Urothelium cell line (cell line): ENCODE measurements around the gene PTH2.
A peak's percentile ranks its signal among the peaks of the same experiment; 100 is the strongest.
"Not testable (repeated sequence)": the region's sequence is repeated elsewhere in the genome, so short reads cannot be mapped to it uniquely, and the experiment has no call there.

Experiments
- DNase-seq: peaks from one replicate; pipeline ENCODE4 v3.0.0; 2011; ENCODE audit warnings: low spot score, mixed read lengths
- FAIRE-seq: peaks from 2 replicates; lab custom pipeline; 2011; peaks lifted over from hg19 to GRCh38; lab: Jason Lieb, UNC

Gene PTH2, protein sequence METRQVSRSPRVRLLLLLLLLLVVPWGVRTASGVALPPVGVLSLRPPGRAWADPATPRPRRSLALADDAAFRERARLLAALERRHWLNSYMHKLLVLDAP

DNA sequence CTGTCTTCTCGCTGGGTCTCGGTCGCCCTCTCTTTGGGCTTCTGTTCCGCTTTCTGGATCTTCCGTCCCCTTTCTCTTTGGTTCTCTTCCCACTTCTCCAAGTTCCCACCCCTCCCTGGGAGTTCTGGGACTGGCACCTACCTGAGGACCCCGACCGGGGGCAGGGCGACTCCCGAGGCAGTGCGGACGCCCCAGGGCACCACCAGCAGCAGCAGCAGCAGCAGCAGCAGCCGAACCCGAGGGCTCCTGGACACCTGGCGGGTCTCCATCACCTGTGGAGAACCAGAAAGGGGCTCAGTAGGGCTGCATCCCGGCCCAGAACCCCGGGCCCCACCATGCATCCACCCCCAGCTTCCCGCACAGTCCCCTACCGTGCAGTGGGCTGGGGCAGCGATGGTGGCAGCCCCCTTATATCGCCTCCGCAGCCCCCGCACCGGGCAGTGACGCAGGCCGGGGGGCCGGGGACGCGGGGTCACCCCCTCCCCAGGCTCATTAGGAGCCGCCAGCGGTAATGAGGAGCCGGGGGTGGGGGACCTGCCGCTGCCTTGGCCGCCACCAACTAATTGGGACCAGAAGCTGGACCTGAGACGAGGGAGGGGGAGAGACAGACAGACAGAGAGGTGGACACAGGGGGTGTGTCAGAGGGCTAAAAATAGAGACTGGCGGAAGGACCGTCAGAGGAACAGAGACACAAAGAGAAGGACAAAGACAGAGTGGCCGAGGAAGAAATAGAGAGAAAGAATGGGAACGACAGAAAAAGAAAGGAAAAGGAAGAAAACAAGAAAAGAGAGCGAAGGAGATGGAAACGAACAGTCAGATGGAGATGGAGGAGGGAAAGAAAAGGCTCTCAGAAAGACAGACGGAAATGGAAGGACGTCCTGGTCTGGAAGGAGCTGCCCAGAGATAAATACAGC is at the start of gene PTH2:
PTH2 (minus strand) TSS at position 371 of the 914 bp plus-strand sequence; CDS start at position 269, 102 bp downstream.
- FAIRE-seq, result no peak
- no peak for DNase-seq

DNA sequence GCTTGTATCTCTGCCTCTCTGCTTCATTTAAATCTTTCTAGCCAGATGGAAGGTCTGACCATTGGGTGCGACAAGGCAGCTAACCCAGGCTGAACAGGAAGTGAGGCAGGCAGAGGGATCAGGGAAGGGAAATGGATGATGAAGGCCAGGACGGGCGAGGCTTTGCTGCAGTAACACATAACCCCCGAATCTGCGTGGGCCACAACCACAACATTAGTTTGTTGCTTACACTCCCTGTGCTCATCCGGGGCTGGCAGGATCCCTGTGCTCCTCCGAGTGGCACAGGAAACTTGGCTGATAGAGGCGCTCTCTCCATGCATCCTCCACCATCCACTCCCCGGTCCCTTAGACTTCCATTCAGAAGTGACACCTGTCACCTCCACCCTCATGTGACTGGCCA is 49.7 kb upstream of the PTH2 start:
- DNase-seq, result no peak
- FAIRE-seq, result no peak

DNA sequence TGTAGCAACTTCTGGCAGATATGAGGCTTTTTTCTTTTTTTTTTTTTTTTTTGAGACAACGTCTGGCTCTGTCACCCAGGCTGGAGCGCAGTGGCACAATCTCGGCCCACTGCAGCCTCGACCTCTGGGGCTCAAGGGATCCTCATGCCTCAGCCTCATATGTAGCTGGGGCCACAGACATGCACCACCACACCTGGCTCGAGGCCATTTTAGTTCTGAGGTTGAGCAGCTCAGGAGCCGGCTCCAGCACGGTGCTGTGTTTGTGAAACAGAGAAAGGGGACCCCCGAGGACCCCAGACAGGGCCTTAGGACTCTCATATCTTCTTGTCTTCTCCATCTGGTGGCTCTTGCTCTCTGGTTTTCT is 47.4 kb upstream of the PTH2 start:
- FAIRE-seq (no peak), DNase-seq (no peak)

DNA sequence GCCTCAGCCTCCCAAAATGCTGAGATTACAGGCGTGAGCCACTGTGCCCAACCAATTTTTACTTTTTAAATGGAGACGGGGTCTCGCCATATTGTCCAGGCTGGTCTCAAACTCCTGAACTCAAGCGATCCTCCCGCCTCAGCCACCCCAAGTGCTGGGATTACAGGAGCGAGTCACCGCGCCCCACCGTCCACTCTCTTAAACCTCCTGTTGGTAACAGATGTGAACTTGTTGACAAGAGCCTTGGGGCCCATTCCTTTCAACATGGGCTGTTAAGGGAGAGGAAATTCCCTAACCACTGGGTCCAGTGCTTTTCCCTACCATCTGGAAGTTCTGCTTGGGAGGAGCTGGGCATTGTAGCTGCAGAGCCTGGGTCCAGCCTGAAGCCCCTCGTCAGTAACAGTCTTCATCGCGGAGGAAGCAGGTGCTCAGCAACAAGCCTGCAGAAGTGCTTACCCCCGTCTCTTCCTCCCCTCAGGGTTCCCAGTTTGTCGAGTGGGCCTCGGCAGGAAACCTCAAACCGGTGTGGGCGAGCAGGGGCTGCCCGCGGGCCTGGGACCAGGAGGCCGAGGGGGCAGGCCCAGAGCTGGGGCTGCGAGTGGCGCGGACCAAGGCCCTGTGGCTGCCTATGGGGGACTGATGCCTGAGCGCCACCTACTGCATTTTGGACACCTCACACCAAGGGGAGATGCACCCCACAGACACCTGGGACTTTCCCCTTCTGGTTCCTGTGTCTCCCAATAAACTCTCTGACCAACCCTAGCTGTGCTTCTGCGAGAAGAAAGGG is 46.8 kb upstream of the PTH2 start:
- no peak for FAIRE-seq

DNA sequence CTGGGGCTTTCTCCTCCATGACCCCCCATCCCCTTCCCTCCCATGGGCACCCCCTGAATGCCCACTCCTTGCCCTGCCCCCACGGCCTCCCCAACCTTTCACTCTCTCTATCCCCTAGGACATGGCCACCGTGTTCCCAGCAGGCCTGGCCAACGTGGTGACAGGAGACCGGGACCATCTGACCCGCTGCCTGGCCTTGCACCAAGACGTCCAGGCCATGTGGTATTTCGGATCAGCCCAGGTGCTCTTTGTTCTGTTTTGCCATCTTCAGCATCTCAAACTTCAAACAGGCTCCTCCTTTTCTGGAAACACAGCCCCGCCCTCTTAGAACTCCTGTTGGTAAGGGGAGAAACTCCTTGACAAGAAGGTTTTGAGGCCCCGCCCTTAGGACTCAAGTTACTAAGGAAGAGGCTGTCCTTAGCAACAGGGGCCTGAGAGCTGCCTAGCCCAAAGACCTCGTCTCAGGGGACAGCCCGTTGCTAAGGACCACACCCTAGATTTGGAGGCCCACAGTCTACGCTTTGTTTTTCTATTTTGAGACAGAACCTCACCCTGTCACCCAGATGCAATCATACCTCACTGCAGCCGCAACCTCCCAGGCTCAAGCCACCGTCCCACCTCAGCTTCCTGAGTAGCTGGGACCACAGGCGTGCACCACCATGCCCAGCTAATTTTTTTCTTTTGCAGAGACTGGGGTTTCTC is 45.7 kb upstream of the PTH2 start:
- no peak for FAIRE-seq
- DNase-seq, result no peak

More for the DNA sequence above, 46.8 kb upstream of the PTH2 start:
- no peak for DNase-seq

DNA sequence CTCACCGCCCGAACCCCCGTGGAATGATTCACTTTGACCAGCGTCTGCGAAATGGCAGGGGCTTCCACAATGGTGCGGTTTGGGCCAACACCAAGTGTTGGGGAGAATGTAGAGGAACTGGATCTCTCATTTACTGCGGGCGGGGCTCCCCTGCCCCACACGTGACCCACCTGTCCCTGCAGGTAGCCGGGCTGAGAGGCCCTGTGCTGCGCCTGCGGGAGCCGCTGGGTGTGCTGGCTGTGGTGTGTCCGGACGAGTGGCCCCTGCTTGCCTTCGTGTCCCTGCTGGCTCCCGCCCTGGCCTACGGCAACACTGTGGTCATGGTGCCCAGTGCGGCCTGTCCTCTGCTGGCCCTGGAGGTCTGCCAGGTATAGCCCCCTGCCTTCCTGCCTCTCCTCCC is 45.0 kb upstream of the PTH2 start:
- no peak for DNase-seq

DNA sequence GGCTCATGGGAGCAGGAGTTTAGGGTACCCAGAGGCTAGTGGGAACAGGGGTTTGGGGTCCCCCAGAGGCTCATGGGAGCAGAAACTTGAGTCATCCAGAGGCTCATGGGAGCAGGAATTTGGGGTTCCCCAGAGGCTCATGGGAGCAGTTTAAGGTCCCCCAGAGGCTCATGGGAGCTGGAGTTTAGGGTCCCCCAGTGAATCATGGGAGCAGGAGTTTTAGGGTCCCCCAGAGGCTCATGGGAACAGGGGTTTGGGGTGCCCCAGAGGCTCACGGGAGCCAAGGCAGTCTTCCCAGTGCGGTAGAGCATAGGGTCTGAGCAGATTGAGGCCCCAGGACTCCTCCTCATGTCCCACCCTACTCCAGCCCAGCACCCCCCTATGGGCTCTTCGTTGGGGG is 42.1 kb upstream of the PTH2 start:
- DNase-seq, result no peak
- no peak for FAIRE-seq

More for the DNA sequence above, 45.0 kb upstream of the PTH2 start:
- FAIRE-seq, result no peak

DNA sequence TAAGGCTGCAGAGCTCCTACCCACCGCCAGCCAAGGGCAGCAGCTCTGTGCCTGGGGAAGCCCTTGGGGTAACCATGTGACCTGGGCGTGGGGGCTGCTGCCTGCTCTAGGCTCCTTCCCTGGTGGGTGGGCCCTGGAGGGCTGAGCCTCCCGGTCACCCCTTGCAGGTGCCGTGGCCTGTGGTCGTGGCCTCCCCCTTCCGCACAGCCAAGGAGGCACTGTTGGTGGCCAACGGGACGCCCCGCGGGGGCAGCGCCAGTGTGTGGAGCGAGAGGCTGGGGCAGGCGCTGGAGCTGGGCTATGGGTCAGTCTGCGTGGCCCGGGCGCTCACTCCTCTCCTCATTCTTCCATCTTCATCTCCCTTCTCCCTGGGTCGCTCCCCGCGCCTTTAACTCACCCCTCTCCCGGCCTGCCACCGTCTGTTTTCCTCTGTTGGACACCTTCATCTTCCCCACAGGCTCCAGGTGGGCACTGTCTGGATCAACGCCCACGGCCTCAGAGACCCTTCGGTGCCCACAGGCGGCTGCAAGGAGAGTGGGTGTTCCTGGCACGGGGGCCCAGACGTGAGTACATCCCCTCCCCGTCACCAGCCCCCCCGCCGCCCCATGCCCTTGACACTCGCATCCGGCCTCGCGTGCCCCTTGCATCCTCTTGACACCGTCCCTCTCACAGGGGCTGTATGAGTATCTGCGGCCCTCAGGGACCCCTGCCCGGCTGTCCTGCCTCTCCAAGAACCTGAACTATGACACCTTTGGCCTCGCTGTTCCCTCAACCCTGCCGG is 40.9 kb upstream of the PTH2 start:
- FAIRE-seq, result no peak
- DNase-seq, result no peak

DNA sequence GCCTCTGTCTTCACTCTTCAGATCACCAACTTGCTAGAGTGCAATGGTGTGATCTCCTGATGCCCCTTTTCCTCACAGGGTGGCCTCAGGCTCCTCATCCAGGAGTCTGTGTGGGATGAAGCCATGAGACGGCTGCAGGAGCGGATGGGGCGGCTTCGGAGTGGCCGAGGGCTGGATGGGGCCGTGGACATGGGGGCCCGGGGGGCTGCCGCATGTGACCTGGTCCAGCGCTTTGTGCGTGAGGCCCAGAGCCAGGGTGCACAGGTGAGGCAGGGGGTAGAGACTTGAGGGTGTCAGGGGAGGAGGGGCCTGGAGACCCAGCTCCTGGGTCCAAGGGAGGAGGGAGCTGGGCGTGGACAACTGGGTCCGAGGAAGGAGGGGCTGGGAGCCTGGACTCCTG is 39.3 kb upstream of the PTH2 start:
- DNase-seq (no peak), FAIRE-seq (no peak)

DNA sequence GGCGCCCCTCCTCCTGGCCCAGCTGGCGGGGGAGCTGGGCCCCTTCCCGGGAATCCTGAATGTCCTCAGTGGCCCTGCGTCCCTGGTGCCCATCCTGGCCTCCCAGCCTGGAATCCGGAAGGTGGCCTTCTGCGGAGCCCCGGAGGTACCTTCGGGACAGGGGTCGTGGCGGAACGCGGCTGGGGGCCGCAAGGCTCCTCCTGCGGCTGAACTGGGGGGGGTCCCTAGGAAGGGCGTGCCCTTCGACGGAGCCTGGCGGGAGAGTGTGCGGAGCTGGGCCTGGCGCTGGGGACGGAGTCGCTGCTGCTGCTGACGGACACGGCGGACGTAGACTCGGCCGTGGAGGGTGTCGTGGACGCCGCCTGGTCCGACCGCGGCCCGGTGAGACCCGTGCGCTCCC is 38.4 kb upstream of the PTH2 start:
- DNase-seq, result no peak
- no peak for FAIRE-seq

DNA sequence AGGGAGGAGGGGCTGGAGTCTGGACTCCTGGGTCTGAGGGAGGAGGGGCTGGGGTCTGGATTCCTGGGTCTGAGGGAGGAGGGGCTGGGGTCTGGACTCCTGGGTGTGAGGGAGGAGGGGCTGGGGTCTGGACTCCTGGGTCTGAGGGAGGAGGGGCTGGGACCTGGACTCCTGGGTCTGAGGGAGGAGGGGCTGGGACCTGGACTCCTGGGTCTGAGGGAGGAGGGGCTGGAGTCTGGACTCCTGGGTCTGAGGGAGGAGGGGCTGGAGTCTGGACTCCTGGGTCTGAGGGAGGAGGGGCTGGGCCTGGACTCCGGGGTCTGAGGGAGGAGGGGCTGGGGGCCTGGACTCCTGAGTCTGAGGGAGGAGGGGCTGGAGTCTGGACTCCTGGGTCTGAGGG is 37.9 kb upstream of the PTH2 start:
- DNase-seq, FAIRE-seq: not testable (repeated sequence)

DNA sequence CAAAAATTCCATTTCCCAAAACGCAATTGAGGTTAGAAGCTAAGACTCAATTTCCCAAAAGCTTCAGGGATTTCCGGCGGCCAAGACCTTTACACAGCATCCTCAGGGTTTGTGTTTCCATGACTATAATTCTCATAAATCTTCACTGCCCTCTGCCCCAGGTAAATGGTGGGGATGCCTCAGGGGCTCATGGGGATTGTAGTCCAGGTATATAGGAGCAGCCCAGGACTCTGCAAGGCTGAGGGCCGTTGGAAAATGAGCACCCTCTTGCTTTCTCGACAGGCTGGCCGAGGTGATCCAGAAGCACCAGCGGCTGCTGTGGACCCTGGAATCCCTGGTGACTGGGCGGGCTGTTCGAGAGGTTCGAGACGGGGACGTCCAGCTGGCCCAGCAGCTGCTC is 36.1 kb upstream of the PTH2 start:
- DNase-seq (no peak), FAIRE-seq (no peak)

DNA sequence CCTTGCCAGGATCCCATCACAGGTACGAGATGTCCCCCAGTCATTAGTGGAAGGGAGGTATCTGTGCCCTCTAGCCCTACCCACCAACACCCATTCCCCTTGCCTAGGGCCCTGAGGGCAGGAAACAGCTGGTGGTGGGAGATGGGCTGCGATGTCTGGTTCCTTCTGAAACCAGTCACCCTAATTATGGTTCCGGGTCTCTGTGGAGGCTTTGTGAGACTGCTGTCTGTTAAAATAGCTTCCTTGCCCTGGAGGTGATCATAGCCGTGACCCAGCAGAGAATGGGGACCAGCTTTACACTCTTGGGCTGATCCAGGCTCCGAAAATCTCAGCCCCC is 35.3 kb upstream of the PTH2 start:
- DNase-seq (no peak), FAIRE-seq (no peak)

DNA sequence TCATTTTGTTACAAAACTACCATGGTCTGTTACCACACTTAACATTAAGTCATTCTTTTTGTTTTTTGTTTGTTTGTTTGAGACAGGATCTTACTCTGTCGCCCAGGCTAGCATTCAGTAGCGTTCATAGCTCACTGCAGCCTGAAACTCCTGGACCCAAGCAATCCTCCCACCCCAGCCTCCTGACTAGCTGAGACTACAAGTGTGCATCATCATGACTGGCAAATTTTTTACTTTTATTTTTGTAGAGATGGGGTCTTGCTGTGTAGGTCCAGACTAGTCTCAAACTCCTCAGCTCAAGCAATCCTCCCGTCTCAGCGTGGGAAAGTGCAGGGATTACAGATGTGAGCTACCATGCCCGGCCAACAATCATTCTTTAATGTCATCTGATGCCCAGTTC is 33.1 kb upstream of the PTH2 start:
- FAIRE-seq (no peak), DNase-seq (no peak)

DNA sequence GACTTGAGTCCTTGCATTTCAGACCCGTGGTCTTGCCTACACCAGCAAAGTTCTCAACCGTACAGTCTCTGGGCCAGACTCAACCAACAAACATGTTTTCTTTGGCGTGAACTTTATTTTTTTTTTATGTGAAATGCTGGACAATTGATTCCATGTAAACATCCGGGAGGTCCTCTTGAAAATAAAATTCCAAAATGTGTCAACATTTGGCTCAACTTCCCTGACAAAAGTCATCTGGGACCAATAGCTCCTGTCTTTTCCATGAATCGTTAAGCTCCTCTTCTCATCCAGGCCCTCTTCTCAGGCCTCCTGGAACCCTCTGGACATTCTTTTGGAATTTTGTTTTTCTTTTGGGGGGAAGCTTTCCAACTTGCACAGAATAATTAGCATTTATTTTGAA is 32.5 kb upstream of the PTH2 start:
- FAIRE-seq (no peak), DNase-seq (no peak)

DNA sequence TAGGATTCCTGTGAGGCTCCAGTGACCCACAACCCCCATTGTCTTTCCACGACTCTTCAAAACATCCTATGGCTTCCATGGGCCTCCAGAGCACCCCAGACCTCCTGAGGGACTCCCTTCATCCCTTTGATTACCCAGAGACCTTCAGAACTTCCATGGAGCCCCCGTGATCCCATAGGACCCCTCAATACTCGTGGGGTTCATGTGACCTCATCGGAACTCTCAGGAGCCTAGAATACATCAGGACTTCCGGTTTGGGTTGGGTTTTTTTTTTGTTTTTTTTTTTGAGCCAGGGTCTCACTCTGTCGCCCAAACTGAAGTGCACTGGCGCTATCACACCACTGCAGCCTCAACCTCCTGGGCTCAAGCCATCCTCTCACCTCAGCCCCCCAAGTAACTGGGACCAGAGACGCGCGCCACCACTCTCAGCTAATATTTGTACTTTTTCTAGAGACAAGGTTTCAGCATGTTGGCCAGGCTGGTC is 30.6 kb upstream of the PTH2 start:
- DNase-seq (no peak), FAIRE-seq (no peak)

DNA sequence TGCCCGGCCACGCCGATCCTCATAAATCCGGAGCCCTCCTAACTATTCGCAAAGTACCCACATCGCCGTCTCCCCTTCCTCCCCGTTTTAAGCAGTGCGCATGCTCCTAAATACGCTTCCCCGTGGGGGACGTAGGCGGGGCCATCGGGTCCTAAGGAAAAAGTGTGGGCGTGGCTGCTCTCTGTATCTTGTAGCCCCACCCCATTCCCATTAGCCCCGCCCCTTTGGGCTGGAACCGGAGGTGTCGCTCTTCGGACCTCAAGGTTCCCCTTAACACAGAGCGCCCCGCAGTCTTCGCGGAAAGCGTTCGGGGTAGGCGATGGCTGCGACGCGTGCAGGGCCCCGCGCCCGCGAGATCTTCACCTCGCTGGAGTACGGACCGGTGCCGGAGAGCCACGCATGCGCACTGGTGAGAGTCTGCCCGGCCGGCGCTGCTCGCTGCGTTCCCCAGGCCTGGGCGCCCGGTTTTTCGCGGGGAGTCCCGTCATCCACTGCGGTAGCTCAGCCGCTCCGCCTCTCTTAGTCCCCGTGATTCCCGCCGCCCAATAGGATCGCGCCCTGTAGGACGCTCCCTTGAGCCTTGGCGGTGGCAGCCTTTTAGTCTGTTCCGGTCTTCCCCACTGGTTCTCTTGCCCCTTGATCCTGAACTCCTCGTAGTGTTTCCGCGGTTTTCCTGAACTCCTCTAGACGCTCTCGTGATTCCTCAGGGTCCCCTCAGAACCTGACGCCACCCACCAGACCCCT is 29.9 kb upstream of the PTH2 start, which contains the start of gene ALDH16A1:
ALDH16A1 (plus strand) TSS at position 213 of the 744 bp plus-strand sequence; CDS start at position 320, 107 bp downstream.
- peak; percentile 97 for DNase-seq
- no peak for FAIRE-seq

DNA sequence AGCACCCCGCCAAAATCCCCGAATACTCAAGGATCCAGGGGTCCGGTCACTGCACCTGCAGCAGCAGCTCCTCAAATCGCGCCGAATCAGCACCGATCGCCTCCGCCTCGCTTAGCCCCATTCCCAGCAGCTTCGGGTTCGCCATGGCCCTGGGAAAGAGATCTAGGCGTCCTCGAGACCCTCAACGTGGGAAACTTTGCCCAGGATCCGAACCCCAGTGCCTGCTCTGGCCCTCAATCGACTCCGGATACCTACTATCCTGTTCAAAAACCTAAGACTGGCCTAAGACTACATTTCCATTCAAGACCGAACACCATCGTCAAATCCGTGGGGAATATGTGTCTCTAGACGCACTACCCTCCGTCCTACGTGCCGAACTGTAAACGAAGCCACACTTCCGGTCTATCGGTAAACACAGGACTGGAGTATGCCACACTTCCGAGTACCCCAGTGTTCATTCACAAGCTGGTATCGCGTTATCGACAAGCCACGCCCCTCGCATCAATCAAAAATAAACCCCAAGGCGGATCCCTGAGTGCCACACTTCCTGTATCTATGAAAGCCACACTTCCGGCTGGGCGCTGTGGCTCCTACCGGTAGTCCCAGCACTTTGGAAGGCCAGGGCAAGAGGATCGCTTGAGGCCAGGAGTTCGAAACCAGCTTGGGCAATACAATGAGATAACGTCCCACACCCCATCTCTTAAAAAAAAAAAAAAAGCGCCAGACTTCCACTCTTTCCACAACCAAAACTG is 28.4 kb upstream of the PTH2 start, which contains the start of gene PIH1D1:
PIH1D1 (minus strand) TSS at position 385 of the 752 bp plus-strand sequence; CDS start at position 145, 240 bp downstream.
- FAIRE-seq, result peak; percentile 66
- peak; percentile 91 for DNase-seq

DNA sequence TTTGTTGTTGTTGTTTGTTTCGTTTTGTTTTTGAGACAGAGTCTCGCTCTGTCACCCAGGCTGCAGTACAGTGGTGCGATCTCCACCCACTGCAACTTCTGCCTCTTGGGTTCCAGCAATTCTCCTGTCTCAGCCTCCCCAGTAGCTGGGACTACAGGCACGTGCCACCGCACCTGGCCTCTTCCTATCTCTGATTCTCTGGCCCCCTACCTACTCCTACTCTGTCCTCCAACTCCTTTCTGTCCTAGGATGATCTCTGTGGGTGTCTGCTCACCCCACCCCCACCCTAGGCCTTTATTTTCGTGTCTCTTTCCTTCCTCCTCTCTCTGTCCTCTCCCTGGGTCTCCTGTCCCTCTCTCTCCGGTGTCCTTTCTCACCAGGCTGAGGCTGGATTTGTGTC is 27.2 kb upstream of the PTH2 start:
- DNase-seq, result no peak
- no peak for FAIRE-seq
